GM21576 (cell line): ENCODE measurements around the gene TBC1D22B.

Source experiments
- ATAC-seq: cut with Tn5 transposase; IDR thresholded peaks from one replicate; pipeline ENCODE4 v1.9.1; 2021; ENCODE audit warnings: mild to moderate bottlenecking, moderate library complexity; ENCODE audit not compliant: unreplicated experiment

Gene TBC1D22B

GRCh38 chr6:37239526-37239925 is 18.0 kb upstream of the TBC1D22B start:
- ATAC-seq, result no peak

- ATAC-seq, result peak; percentile 52
These were observed 17.4 kb upstream of the TBC1D22B start for GRCh38 chr6:37239950-37240713.

- ATAC-seq, result no peak
These were observed 16.4 kb upstream of the TBC1D22B start for GRCh38 chr6:37241131-37241530.

- ATAC-seq, result no peak
These were observed 15.7 kb upstream of the TBC1D22B start for GRCh38 chr6:37241775-37242428.

- no peak for ATAC-seq
These were observed 15.0 kb upstream of the TBC1D22B start for GRCh38 chr6:37242429-37243052.

- ATAC-seq, result no peak
These were observed 14.3 kb upstream of the TBC1D22B start for GRCh38 chr6:37243131-37243815.

GRCh38 chr6:37243816-37244370 is 13.7 kb upstream of the TBC1D22B start:
- no peak for ATAC-seq

- ATAC-seq, result no peak
These were observed 12.9 kb upstream of the TBC1D22B start for GRCh38 chr6:37244430-37245310.

GRCh38 chr6:37251211-37251780 is 6.3 kb upstream of the TBC1D22B start:
- no peak for ATAC-seq

- ATAC-seq, result no peak
These were observed 4.0 kb upstream of the TBC1D22B start for GRCh38 chr6:37253486-37254007.

GRCh38 chr6:37254881-37255280 is 2.7 kb upstream of the TBC1D22B start:
- no peak for ATAC-seq

GRCh38 chr6:37256692-37257319 is 766 bp upstream of the TBC1D22B start:
- no peak for ATAC-seq

- ATAC-seq, result no peak
These were observed 295 bp upstream of the TBC1D22B start for GRCh38 chr6:37257320-37257633.

GRCh38 chr6:37258405-37259105 is 983 bp downstream of the TBC1D22B start:
- ATAC-seq, result no peak

GRCh38 chr6:37259191-37259590 is 1.6 kb downstream of the TBC1D22B start:
- no peak for ATAC-seq

GRCh38 chr6:37260040-37260439 is 2.5 kb downstream of the TBC1D22B start:
- no peak for ATAC-seq

- ATAC-seq, result no peak
These were observed 2.9 kb downstream of the TBC1D22B start for GRCh38 chr6:37260444-37260843.

- ATAC-seq, result no peak
These were observed 3.6 kb downstream of the TBC1D22B start for GRCh38 chr6:37261198-37261597.
